HG03571 (cell line): ENCODE results near the gene TBC1D10B.

Experiments
- ATAC-seq: cut with Tn5 transposase; IDR thresholded peaks from one replicate; pipeline ENCODE4 v1.9.1; 2021; ENCODE audit not compliant: unreplicated experiment

Gene TBC1D10B

GRCh38 chr16:30375864-30376263 is 5.6 kb upstream of the TBC1D10B start:
- no peak for ATAC-seq

GRCh38 chr16:30374538-30374937 is 4.2 kb upstream of the TBC1D10B start, which contains the start of gene MYL11:
TSS of gene MYL11 (plus strand) at chr16:30374802. CDS start at chr16:30374858, 56 bp downstream.
- no peak for ATAC-seq

- no peak for ATAC-seq
These were observed 2.4 kb upstream of the TBC1D10B start for GRCh38 chr16:30372725-30373124.

GRCh38 chr16:30372038-30372712 is 1.9 kb upstream of the TBC1D10B start:
- no peak for ATAC-seq

GRCh38 chr16:30371248-30371816 is 1.0 kb upstream of the TBC1D10B start:
- ATAC-seq, result no peak

GRCh38 chr16:30369938-30370455 is 297 bp downstream of the TBC1D10B start:
- peak; percentile 5 for ATAC-seq

GRCh38 chr16:30369091-30369937 is 980 bp downstream of the TBC1D10B start:
- ATAC-seq, result no peak

- no peak for ATAC-seq
These were observed 1.6 kb downstream of the TBC1D10B start for GRCh38 chr16:30368792-30369090.

GRCh38 chr16:30368122-30368791 is 2.0 kb downstream of the TBC1D10B start:
- no peak for ATAC-seq

- ATAC-seq, result no peak
These were observed 2.8 kb downstream of the TBC1D10B start for GRCh38 chr16:30367349-30368009.

- no peak for ATAC-seq
These were observed 3.8 kb downstream of the TBC1D10B start for GRCh38 chr16:30366511-30366910.

- no peak for ATAC-seq
These were observed 5.1 kb downstream of the TBC1D10B start for GRCh38 chr16:30365200-30365599.

GRCh38 chr16:30361180-30361579 is 9.1 kb downstream of the TBC1D10B start:
- no peak for ATAC-seq

GRCh38 chr16:30359871-30360170 is 10.5 kb downstream of the TBC1D10B start:
- no peak for ATAC-seq

- ATAC-seq, result no peak
These were observed 11.1 kb downstream of the TBC1D10B start for GRCh38 chr16:30358990-30359870.

- ATAC-seq, result no peak
These were observed 11.7 kb downstream of the TBC1D10B start for GRCh38 chr16:30358577-30358936.

- no peak for ATAC-seq
These were observed 12.3 kb downstream of the TBC1D10B start for GRCh38 chr16:30357715-30358576.

GRCh38 chr16:30357085-30357714 is 13.1 kb downstream of the TBC1D10B start:
- no peak for ATAC-seq
